GM12878 (cell line): Measurements from ENCODE around the gene SOBP.

Experiments
- POLR2AphosphoS5 ChIP-seq: IDR thresholded peaks from 2 replicates; pipeline ENCODE4 v1.6.1; 2011; ENCODE audit warnings: mild to moderate bottlenecking, low read length, inconsistent platforms
- RCOR1 ChIP-seq: conservative IDR thresholded peaks from 2 replicates; pipeline ENCODE4 v1.6.1; 2012; ENCODE audit warnings: low read depth, low read length, improper control_type of control experiment
- SMARCA5 ChIP-seq: fragments of 450-650 bp; IDR thresholded peaks from 2 replicates; pipeline ENCODE4 v1.6.1; 2017; ENCODE audit warnings: mild to moderate bottlenecking
- TBL1XR1 ChIP-seq: IDR thresholded peaks from 2 replicates; pipeline ENCODE4 v1.6.1; 2012; ENCODE audit warnings: low read depth, low read length, improper control_type of control experiment
- TCF7 ChIP-seq: IDR thresholded peaks from 2 replicates; pipeline ENCODE4 v1.6.1; 2014; ENCODE audit warnings: antibody characterized with exemption, borderline replicate concordance
- TF ChIP-seq, protein P1 (sequence below), 3 experiments: IDR thresholded peaks in 2 of 3; conservative IDR thresholded peaks in 1 of 3; 2 replicates each; pipeline ENCODE4 v1.5.1; 2011; ENCODE audit warnings: low read depth in 3 of 3, low read length in 3 of 3, mild to moderate bottlenecking in 3 of 3, control low read depth in 2 of 3, moderate library complexity in 2 of 3, inconsistent platforms in 1 of 3, mixed read lengths in 1 of 3; ENCODE audit not compliant: control insufficient read depth in 2 of 3, insufficient read depth in 1 of 3; ENCODE audit errors: extremely low read depth in 1 of 3
- TF ChIP-seq, protein P2 (sequence below): fragments of 450-650 bp; conservative IDR thresholded peaks from 2 replicates; pipeline ENCODE4 v1.6.1; 2017; ENCODE audit warnings: mild to moderate bottlenecking, moderate library complexity

DNA sequence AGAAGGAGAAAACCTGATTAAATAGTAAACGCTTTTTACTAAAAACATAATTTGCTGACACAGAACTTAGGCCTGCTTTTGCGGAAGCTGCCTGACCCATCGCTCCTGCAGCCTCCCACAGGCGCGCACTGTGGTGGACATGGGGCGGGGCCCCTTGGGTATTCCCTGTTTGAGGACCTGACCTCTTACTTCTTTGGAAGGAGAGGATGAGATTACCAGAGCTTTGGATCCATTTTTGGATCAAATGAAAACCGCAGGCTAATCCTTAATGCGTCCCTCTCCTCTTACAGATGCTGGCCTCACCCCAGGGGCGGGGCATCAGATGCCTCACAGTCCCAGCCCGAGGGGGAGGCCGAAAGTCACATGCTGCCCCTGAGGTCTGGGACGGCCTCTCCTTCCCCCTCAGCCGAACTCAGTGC is 183.2 kb downstream of the SOBP start:
- TF ChIP-seq SMARCA5 (no peak), POLR2AphosphoS5 (no peak), TBL1XR1 (no peak), RCOR1 (no peak), TCF7 (no peak)
- TF ChIP-seq, protein P1, sequence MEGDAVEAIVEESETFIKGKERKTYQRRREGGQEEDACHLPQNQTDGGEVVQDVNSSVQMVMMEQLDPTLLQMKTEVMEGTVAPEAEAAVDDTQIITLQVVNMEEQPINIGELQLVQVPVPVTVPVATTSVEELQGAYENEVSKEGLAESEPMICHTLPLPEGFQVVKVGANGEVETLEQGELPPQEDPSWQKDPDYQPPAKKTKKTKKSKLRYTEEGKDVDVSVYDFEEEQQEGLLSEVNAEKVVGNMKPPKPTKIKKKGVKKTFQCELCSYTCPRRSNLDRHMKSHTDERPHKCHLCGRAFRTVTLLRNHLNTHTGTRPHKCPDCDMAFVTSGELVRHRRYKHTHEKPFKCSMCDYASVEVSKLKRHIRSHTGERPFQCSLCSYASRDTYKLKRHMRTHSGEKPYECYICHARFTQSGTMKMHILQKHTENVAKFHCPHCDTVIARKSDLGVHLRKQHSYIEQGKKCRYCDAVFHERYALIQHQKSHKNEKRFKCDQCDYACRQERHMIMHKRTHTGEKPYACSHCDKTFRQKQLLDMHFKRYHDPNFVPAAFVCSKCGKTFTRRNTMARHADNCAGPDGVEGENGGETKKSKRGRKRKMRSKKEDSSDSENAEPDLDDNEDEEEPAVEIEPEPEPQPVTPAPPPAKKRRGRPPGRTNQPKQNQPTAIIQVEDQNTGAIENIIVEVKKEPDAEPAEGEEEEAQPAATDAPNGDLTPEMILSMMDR (IDR thresholded peaks at IDR 0.05 in 2 of 3, conservative IDR thresholded peaks at IDR 0.05 in 1 of 3; ENCODE audit: control insufficient read depth in 2 of 3, extremely low read depth in 1 of 3, insufficient read depth in 1 of 3, low read depth in 3 of 3, low read length in 3 of 3), result no peak
- TF ChIP-seq, protein P2, sequence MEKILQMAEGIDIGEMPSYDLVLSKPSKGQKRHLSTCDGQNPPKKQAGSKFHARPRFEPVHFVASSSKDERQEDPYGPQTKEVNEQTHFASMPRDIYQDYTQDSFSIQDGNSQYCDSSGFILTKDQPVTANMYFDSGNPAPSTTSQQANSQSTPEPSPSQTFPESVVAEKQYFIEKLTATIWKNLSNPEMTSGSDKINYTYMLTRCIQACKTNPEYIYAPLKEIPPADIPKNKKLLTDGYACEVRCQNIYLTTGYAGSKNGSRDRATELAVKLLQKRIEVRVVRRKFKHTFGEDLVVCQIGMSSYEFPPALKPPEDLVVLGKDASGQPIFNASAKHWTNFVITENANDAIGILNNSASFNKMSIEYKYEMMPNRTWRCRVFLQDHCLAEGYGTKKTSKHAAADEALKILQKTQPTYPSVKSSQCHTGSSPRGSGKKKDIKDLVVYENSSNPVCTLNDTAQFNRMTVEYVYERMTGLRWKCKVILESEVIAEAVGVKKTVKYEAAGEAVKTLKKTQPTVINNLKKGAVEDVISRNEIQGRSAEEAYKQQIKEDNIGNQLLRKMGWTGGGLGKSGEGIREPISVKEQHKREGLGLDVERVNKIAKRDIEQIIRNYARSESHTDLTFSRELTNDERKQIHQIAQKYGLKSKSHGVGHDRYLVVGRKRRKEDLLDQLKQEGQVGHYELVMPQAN, result no peak
